Stimulated activated CD8-positive, alpha-beta memory T cell treated with anti-CD3 and anti-CD28 coated beads, Interleukin-15, amount 100 ng/mL, for 4 hours (primary cell): ENCODE results near the gene TRIO.

Experiments
- DNase-seq, 2 donors: peaks; one replicate each; pipeline ENCODE4 v3.0.0-alpha.2; 2020; ENCODE audit warnings: low read depth in 2 of 2

Gene TRIO

GRCh38 chr5:14208071-14209021 lies 65.2 kb downstream of the TRIO start:
- DNase-seq = no peak

DNA sequence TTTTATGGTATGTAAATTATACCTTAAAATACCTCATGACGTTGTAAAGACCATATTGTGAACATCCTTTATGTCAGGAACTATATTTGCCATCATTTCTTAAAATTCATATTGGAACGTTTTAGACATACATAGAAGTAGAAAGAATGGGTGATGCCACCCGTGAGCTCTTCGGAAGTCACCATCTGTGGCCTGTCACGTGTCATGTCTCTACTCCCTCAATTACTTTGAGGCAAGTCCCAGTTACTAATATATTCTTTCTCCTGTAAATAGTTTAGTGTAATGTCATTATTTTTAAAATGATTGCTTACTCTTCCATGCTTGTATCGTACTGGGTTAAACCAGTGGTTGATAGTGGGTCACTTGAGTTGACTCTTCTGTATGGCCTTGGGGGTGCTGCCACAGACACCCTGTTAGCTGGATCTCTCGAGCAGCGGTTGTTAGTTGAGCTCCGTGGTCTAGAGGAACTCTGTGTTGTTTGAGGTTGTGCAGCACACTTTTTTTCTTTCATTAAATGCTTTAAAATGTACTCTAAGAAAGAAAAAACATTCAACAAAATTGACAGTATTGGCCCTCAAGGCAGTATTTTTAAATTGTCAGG lies 66.2 kb downstream of the TRIO start:
- DNase-seq = no peak

- DNase-seq = no peak
These were observed 66.7 kb downstream of the TRIO start for GRCh38 chr5:14209836-14210235.

GRCh38 chr5:14210729-14211128 lies 67.6 kb downstream of the TRIO start:
- DNase-seq = no peak

- DNase-seq = no peak
These were observed 69.0 kb downstream of the TRIO start for GRCh38 chr5:14211818-14212803.

DNA sequence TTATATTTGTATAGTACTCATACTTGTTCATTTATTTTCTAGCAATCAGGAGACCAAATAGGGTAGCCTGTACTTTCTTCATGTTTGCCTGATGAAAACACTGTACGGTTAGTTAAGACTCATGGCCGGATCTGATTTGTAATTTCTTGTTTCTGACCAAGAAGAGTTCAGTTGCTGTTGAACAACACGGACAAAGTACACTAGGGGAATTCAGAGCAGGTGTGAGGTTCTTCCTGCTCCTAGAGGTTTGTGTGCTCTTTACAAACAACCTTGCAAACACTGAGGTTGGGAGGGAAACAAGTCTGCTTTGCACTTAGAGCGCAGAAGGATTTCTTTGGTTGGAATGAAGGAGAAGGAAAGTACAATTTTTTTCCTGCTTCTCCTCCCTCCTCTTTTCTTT lies 69.7 kb downstream of the TRIO start:
- no peak for DNase-seq

GRCh38 chr5:14213253-14213652 lies 70.1 kb downstream of the TRIO start:
- DNase-seq = no peak

- no peak for DNase-seq
These were observed 70.9 kb downstream of the TRIO start for GRCh38 chr5:14213813-14214585.

DNA sequence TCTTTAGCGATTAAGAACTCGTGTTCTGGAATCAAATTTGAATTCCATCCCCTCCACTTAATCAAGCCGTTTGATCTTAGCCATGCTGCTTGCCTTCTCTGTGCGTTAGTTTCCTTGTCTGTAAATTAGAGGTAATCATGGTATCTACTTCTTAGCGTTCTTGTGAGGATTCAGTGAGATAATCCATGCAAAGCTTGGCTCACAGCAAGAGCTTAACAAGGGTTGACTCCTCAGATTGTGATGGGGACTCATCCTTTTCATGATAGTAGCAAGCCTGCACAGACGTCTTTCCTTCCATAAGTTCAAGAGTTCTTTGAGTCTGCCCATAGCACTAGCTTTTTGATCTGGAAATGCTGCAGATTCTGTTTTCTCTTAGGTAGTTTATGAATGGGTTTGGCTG lies 72.8 kb downstream of the TRIO start:
- no peak for DNase-seq

DNA sequence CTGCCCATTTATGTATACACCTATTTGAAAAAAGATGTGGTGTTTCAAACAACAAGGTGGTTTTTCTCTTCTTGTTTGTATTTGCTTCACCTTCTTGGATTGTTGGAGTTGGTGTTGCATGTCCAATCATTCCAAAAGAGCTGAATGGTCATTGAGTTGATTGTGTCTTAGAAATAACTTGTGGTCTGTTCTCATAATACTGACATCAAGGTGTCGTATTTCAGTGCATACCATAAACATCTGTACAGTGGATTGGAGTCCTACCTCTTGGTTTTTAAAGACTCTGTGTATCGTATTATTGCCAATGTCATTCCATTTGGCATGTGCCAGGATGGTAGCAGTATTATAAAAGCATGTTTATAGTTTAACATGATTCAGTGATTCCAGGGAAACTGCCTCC lies 73.2 kb downstream of the TRIO start:
- DNase-seq = no peak

GRCh38 chr5:14216902-14217301 lies 73.8 kb downstream of the TRIO start:
- no peak for DNase-seq

GRCh38 chr5:14217587-14217986 lies 74.4 kb downstream of the TRIO start:
- DNase-seq = no peak

DNA sequence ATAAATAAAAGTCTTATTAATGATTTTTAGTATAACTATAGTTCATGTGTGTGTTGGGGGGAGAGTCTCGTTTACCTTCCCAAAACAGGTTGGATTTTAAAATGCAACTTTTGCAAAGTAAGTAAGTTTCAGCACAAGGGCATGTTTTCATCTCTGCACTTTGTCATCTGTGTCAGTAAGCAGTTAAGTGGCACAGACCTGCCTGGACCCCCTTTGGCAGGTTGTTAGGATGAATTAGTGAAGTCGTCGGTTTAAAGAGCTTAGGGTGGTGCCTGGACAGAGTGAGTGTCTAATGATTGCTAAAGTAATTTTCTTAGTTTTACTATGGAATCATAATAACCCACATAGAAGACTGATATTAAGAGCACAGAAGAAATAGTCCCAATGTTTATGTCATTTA lies 74.9 kb downstream of the TRIO start:
- no peak for DNase-seq

DNA sequence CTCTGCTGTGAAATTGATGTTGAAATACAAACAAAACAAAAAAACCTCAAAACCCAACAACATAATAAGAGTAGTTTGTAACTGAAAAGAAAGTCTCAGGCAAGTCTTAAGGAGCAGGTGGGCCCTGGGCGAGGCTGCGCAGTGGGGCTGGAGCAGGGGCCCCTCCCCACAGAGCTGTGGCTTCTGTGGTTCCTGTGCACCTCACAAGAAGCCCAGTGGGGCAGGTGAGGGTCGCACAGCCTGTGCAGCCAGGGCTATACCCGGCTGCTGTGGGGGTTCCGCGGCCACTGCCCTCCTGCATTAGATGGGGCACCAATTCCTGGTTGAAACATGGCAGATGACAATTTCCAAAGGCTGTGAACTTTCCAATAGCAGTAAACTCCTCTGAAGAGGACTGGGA lies 75.3 kb downstream of the TRIO start:
- no peak for DNase-seq

DNA sequence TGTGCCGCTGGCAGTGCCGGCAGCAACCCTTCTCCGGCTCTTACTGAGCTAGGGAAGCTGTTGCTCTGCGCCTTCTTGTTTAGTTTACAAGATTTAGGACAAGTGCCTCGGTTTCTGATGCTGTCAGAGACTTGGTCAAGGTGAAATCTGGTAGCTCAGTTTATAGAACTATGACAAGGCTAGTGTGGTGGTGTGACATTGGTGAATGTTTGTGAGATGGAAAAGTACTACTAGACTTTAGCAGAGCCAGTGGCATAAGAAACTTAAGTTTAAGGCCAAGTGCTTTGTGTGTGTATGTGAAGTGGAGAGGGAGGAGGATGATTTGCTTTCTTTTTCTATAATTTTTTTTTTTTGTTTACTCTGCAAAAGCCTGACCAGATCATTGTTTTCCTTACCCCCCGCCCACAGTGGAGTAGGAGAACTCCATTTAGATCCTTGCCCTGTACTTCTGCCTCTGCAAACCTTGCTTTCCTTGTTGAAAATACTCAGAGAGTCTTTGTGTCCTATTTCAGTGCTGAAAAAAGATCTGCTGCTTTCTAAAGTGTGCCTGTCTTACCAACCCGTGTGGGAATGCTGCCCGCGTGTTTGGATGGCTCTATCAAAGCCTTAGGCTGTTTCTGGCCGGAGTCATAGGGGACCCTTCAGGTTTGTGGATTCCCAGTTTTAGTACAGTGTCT lies 75.9 kb downstream of the TRIO start:
- DNase-seq = no peak

DNA sequence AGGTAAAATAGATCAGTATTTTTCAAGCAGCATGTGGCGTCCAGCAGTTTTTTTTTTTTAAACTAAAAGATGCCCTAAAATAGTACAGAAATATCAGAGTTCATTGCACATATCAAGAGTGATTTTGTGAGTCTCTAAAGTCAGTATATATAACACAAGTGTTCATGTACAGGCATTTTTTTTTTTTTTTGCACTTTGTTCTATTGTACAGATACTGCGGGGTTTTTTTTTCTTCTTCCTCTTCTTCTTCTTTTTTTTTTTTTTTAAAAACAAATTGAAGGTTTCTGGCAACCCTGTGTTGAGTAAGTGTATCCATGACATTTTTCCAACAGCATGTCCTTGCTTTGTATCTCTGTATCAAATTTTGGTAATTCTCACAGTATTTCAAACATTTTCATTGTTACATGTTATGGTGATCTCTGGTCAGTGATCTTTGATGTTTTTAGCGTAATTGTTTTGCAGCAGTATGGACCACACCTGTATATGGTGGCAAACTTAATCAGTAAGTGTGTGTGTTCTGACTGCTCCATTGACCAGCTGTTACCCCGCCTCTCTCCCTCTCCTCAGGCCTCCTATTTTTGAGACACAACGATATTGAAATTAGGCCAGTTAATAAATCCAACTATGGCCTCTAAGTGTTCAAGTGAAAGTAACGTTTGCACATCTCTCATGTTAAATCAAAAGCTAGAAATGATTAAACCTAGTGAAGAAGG lies 76.8 kb downstream of the TRIO start:
- DNase-seq = no peak

- DNase-seq = no peak
These were observed 77.5 kb downstream of the TRIO start for GRCh38 chr5:14220642-14221041.

DNA sequence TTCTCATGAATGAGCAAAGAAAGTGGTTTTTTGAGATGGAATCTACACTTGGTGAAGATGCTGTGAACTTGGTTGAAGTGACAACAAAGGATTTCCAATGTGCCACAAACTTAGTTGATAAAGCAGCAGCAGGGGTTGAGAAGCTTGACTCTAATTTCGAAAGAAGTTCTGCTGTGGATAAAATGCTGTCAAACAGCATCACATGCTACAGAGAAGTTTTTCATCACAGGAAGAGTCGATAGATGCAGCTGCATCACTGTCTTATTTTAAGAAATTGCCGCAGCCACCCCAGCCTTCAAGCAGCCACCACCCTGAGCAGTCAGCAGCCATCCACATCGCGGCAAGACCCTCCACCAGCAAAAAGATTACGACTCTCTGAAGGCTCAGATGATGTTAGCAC lies 78.6 kb downstream of the TRIO start:
- DNase-seq = no peak

- no peak for DNase-seq
These were observed 79.1 kb downstream of the TRIO start for GRCh38 chr5:14222206-14222605.

DNA sequence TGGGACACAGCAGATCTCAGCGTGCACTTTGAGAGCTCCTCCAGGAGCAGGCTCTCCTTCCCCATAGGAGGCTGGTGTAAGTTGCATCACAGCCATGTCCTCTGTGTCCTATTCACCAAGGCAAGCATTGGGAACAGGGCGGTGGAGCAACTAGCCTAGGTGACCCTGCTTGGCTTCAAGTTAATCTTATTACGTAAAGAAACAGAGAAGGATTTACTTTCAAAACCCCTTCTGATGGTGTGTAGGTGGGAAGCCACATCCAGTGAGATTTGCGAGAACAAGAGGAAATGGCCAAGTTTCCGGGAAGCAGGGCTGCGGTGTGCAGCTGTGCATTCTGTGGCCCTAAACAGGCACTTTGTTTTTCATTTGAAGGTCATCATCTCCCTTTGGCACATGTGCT lies 80.2 kb downstream of the TRIO start:
- DNase-seq = no peak
